Loucy (cell line): ENCODE measurements around the gene TMED1.
A peak's percentile ranks its signal among the peaks of the same experiment; 100 is the strongest.

Source experiments
- H2AFZ ChIP-seq: fragments of 200-600 bp; sonication (generic); 2 replicates; pipeline ENCODE4 v1.6.0; 2016; ENCODE audit warnings: antibody characterized with exemption, mild to moderate bottlenecking, low read length, moderate library complexity
- H3F3A ChIP-seq: fragments of 200-600 bp; 2 replicates; pipeline ENCODE4 v1.6.0; 2016; ENCODE audit warnings: antibody characterized with exemption, low read depth, mild to moderate bottlenecking
- H3K27me3 ChIP-seq: fragments of 200-600 bp; sonication (generic); 2 replicates; pipeline ENCODE4 v1.6.1; 2014; ENCODE audit warnings: low read length, mild to moderate bottlenecking; ENCODE audit not compliant: insufficient read depth, poor library complexity, severe bottlenecking
- H3K36me3 ChIP-seq: fragments of 200-600 bp; sonication (generic); 2 replicates; pipeline ENCODE4 v1.6.1; 2016; ENCODE audit warnings: low read length; ENCODE audit not compliant: insufficient read depth
- H3K4me1 ChIP-seq: fragments of 200-600 bp; sonication (generic); 2 replicates; pipeline ENCODE4 v1.5.1; 2014; ENCODE audit warnings: low read length, mild to moderate bottlenecking; ENCODE audit not compliant: insufficient read depth, poor library complexity, severe bottlenecking
- H3K4me2 ChIP-seq: fragments of 200-600 bp; sonication (generic); 2 replicates; pipeline ENCODE4 v1.6.0; 2014; ENCODE audit warnings: antibody characterized with exemption, low read length, low read depth, mild to moderate bottlenecking; ENCODE audit not compliant: poor library complexity, severe bottlenecking
- H3K4me3 ChIP-seq: fragments of 200-600 bp; sonication (generic); 2 replicates; pipeline ENCODE4 v1.5.1; 2014; ENCODE audit warnings: low read length, mild to moderate bottlenecking, mixed read lengths; ENCODE audit not compliant: poor library complexity, severe bottlenecking
- H3K79me2 ChIP-seq: fragments of 200-600 bp; sonication (generic); 2 replicates; pipeline ENCODE4 v1.6.1; 2014; ENCODE audit warnings: low read length; ENCODE audit not compliant: insufficient read depth
- H3K9ac ChIP-seq: fragments of 200-600 bp; sonication (generic); 2 replicates; pipeline ENCODE4 v1.6.0; 2014; ENCODE audit warnings: mild to moderate bottlenecking, low read depth, low read length, moderate library complexity; ENCODE audit not compliant: poor library complexity, severe bottlenecking
- H3K9me2 ChIP-seq: fragments of 200-600 bp; sonication (generic); replicated peaks from 2 replicates; pipeline ENCODE4 v1.6.1; 2016; ENCODE audit warnings: low read depth, low read length, mixed read lengths
- H3K9me3 ChIP-seq: fragments of 200-600 bp; sonication (generic); 2 replicates; pipeline ENCODE4 v1.6.1; 2014; ENCODE audit warnings: mild to moderate bottlenecking, antibody characterized with exemption, low read length, low read depth; ENCODE audit not compliant: insufficient read depth
- H4K20me1 ChIP-seq: fragments of 200-600 bp; sonication (generic); 2 replicates; pipeline ENCODE4 v1.6.0; 2014; ENCODE audit warnings: antibody characterized with exemption, low read length, mild to moderate bottlenecking; ENCODE audit not compliant: insufficient read depth, poor library complexity, severe bottlenecking
- CTCF ChIP-seq: fragments of 200-600 bp; sonication (generic); conservative IDR thresholded peaks from 2 replicates; pipeline ENCODE4 v1.5.1; 2014; ENCODE audit warnings: mild to moderate bottlenecking, antibody characterized with exemption, low read length
- EZH2phosphoT487 ChIP-seq: fragments of 200-600 bp; IDR thresholded peaks from 2 replicates; pipeline ENCODE4 v1.6.1; 2018; ENCODE audit warnings: antibody characterized with exemption, mild to moderate bottlenecking, moderate library complexity, borderline replicate concordance

TMED1 gene

DNA sequence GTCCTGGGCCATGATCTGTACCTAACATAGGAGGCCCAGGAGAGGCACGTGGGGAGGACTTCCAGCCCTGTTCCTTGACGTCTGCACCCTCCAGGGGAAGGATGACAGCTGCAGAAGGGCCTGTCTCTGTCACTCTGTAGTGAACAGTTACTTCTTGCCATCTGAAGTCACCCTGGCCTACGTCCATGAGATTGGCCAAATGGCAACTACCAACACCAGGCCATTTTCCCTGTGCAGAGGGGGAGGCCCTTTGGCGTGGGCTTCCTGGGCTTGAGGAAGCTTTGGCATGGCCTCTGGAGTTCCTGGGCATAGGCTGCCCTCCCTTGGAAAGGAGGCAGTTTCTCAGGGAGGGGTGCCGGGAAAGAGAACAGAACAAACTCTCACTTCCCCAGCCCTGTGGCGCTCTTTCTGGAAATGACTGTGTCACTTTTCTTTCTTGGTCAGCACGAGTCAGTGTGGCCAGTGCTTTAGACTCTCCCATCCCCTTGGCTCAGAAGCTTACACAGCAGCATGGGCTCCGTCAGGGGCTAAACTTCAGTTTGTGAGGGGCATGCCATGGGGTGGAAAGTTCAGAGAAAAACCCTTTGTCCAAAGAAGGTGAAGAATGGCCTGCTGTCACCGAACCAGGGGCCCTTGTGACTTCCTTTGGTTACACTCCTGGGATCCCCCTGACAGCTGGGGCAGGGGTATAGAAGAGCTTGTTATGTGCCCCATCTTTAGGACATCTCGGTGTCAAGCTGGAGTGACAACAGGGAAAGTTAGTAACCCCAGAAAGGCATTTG, 40.6 kb upstream of the TMED1 start:
- Histone ChIP-seq H3K4me1 (peaks cover 15% of the 10 kb centered on the region), H3K9me3 (no peaks in the 10 kb centered on the region), H2AFZ (no peak overlapping the region), H3K4me3 (no peak overlapping the region), H3K9ac (peak overlapping the region; percentile 24), H3K27me3 (no peaks in the 10 kb centered on the region), H3K9me2 (no peaks in the 10 kb centered on the region), H3K79me2 (peaks cover 86% of the 10 kb centered on the region), H3F3A (no peaks in the 10 kb centered on the region), H4K20me1 (peaks cover 15% of the 10 kb centered on the region), H3K36me3 (no peaks in the 10 kb centered on the region), H3K4me2 (peak overlapping the region; percentile 51)
- no peak for TF ChIP-seq EZH2phosphoT487
- TF ChIP-seq CTCF: no peak

- Histone ChIP-seq H3K4me1 (peaks cover 15% of the 10 kb centered on the region), H2AFZ (no peak overlapping the region), H3K9me3 (no peaks in the 10 kb centered on the region), H3K79me2 (peaks cover 63% of the 10 kb centered on the region), H3K9me2 (no peaks in the 10 kb centered on the region), H3K4me3 (no peak overlapping the region), H3K27me3 (no peaks in the 10 kb centered on the region), H3K4me2 (peak overlapping the region; percentile 42), H3F3A (no peaks in the 10 kb centered on the region), H3K9ac (no peak overlapping the region), H4K20me1 (peaks cover 12% of the 10 kb centered on the region), H3K36me3 (no peaks in the 10 kb centered on the region)
- no peak for TF ChIP-seq CTCF
- TF ChIP-seq EZH2phosphoT487: no peak
These were observed 38.0 kb upstream of the TMED1 start for GRCh38 chr19:10874024-10874423.

DNA sequence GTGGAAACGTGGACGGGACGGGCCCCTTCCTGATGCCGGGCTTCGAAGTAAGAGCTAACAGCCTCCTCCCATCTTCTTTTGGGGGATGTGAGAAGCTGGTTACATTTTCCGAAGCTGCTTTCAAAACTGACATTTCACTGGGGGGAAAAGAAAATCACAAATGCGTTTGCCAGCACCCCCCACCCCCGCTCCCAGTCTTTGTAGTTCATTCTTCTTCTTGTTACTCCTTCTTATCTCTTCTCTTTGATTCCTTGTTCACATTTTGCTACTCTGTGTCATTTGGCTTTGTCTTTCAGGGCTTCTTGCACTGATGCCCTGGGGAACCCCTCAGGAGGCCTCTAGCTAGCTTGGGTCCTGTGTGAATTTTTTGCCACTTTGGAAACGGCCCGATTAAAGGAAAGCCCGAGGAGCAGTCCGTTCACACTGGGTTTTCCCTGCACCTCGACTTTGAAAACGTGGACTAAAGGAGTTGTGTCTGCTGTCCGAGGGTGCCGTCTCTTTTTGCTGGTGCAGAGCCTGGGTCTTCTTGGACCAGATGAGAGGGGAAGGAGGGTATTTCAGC, 36.6 kb upstream of the TMED1 start:
- no peaks in the 10 kb centered on the region for H3K36me3 ChIP-seq
- H3F3A ChIP-seq: no peaks in the 10 kb centered on the region
- H4K20me1 ChIP-seq: peaks cover 12% of the 10 kb centered on the region
- peak overlapping the region; percentile 75 for H2AFZ ChIP-seq
- peak overlapping the region; percentile 99 for H3K4me3 ChIP-seq
- no peaks in the 10 kb centered on the region for H3K9me2 ChIP-seq
- peak overlapping the region; percentile 100 for H3K4me2 ChIP-seq
- TF ChIP-seq CTCF (no peak), EZH2phosphoT487 (no peak)
- H3K4me1 ChIP-seq: peaks cover 15% of the 10 kb centered on the region
- no peaks in the 10 kb centered on the region for H3K9me3 ChIP-seq
- peak overlapping the region; percentile 86 for H3K9ac ChIP-seq
- no peaks in the 10 kb centered on the region for H3K27me3 ChIP-seq
- H3K79me2 ChIP-seq: peaks cover 50% of the 10 kb centered on the region
